H9 (cell line): ENCODE results near the gene ABCA1. TPM values are rescaled to one million over a fixed set of nuclear protein-coding genes. Genes with fewer than 3 reads are reported as not detected.

Source experiments
- DNase-seq: peaks from one replicate; pipeline ENCODE4 v3.0.0-alpha.2; 2017
- H2AFZ ChIP-seq: one replicate; pipeline ENCODE4 v1.6.1; 2013; ENCODE audit warnings: mild to moderate bottlenecking, low read length, control low read depth, moderate library complexity
- H2AK5ac ChIP-seq: 2 replicates; pipeline ENCODE4 v1.6.1; 2013; ENCODE audit warnings: low read length, control low read depth, mixed read lengths; ENCODE audit not compliant: insufficient read length
- H2BK120ac ChIP-seq: one replicate; pipeline ENCODE4 v1.6.1; 2013; ENCODE audit warnings: low read depth, mild to moderate bottlenecking, low read length, control low read depth, inconsistent platforms; ENCODE audit not compliant: poor library complexity, severe bottlenecking
- H2BK12ac ChIP-seq: 2 replicates; pipeline ENCODE4 v1.6.1; 2013; ENCODE audit warnings: low read length, control low read depth, mixed read lengths, low read depth; ENCODE audit not compliant: insufficient read length
- H2BK15ac ChIP-seq: 2 replicates; pipeline ENCODE4 v1.6.1; 2013; ENCODE audit warnings: low read depth, low read length, control low read depth
- H2BK20ac ChIP-seq: one replicate; pipeline ENCODE4 v1.6.1; 2013; ENCODE audit warnings: low read depth, mild to moderate bottlenecking, low read length, control low read depth, inconsistent platforms; ENCODE audit not compliant: poor library complexity, severe bottlenecking
- H2BK5ac ChIP-seq: 2 replicates; pipeline ENCODE4 v1.6.1; 2013; ENCODE audit warnings: low read length, control low read depth, mixed read lengths; ENCODE audit not compliant: insufficient read length
- H3K14ac ChIP-seq: 2 replicates; pipeline ENCODE4 v1.6.1; 2013; ENCODE audit warnings: low read length, control low read depth; ENCODE audit not compliant: insufficient read depth
- H3K18ac ChIP-seq: 2 replicates; pipeline ENCODE4 v1.6.1; 2013; ENCODE audit warnings: low read depth, mild to moderate bottlenecking, mixed read lengths, low read length, control low read depth; ENCODE audit not compliant: insufficient read length
- H3K23ac ChIP-seq: 2 replicates; pipeline ENCODE4 v1.6.1; 2013; ENCODE audit warnings: low read length, control low read depth, mixed read lengths, low read depth; ENCODE audit not compliant: insufficient read length
- H3K23me2 ChIP-seq: 2 replicates; pipeline ENCODE4 v1.6.1; 2013; ENCODE audit warnings: low read depth, mild to moderate bottlenecking, mixed read lengths, low read length, control low read depth; ENCODE audit not compliant: insufficient read length, poor library complexity, severe bottlenecking
- H3K27ac ChIP-seq: 2 replicates; pipeline ENCODE4 v1.5.1; 2013; ENCODE audit warnings: low read length, control low read depth, mixed read lengths, low read depth; ENCODE audit not compliant: insufficient read length
- H3K27me3 ChIP-seq: 2 replicates; pipeline ENCODE4 v1.6.1; 2013; ENCODE audit warnings: low read length, control low read depth, inconsistent platforms; ENCODE audit not compliant: insufficient read depth
- H3K4ac ChIP-seq: 2 replicates; pipeline ENCODE4 v1.6.1; 2013; ENCODE audit warnings: low read depth, mild to moderate bottlenecking, control low read depth, inconsistent platforms, low read length, moderate library complexity
- H3K4me1 ChIP-seq: 2 replicates; pipeline ENCODE4 v1.6.1; 2013; ENCODE audit warnings: low read length, control low read depth, inconsistent platforms; ENCODE audit not compliant: insufficient read depth
- H3K4me2 ChIP-seq: 2 replicates; pipeline ENCODE4 v1.6.1; 2013; ENCODE audit warnings: low read length, control low read depth, mixed read lengths; ENCODE audit not compliant: insufficient read length, insufficient read depth
- H3K56ac ChIP-seq: 2 replicates; pipeline ENCODE4 v1.6.1; 2013; ENCODE audit warnings: low read depth, mild to moderate bottlenecking, mixed read lengths, low read length, control low read depth; ENCODE audit not compliant: insufficient read length
- H3K79me1 ChIP-seq: 2 replicates; pipeline ENCODE4 v1.6.1; 2013; ENCODE audit warnings: low read depth, mild to moderate bottlenecking, moderate library complexity, low read length, control low read depth, inconsistent platforms; ENCODE audit not compliant: insufficient read depth, poor library complexity, severe bottlenecking
- H3K79me2 ChIP-seq: 2 replicates; pipeline ENCODE4 v1.6.1; 2013; ENCODE audit warnings: low read length, control low read depth, inconsistent platforms; ENCODE audit not compliant: insufficient read depth
- H3K9ac ChIP-seq: 2 replicates; pipeline ENCODE4 v1.6.1; 2013; ENCODE audit warnings: low read length, control low read depth, mixed read lengths; ENCODE audit not compliant: insufficient read length; ENCODE audit errors: extremely low read depth
- H3K9me3 ChIP-seq: one replicate; pipeline ENCODE4 v1.6.1; 2013; ENCODE audit warnings: low read depth, low read length, inconsistent platforms; ENCODE audit not compliant: control insufficient read depth
- H3T11ph ChIP-seq: one replicate; pipeline ENCODE4 v1.6.1; 2013; ENCODE audit warnings: mild to moderate bottlenecking, low read length, control low read depth, inconsistent platforms
- H4K20me1 ChIP-seq: one replicate; pipeline ENCODE4 v1.6.1; 2013; ENCODE audit not compliant: control insufficient read depth, insufficient read length, insufficient read depth
- H4K5ac ChIP-seq: 2 replicates; pipeline ENCODE4 v1.6.1; 2013; ENCODE audit warnings: low read depth, mild to moderate bottlenecking, mixed read lengths, low read length, control low read depth; ENCODE audit not compliant: insufficient read length
- H4K8ac ChIP-seq: replicated peaks from 2 replicates; pipeline ENCODE4 v1.6.1; 2013; ENCODE audit warnings: low read length, control low read depth, mixed read lengths, low read depth; ENCODE audit not compliant: insufficient read length
- H4K91ac ChIP-seq: 2 replicates; pipeline ENCODE4 v1.6.1; 2013; ENCODE audit warnings: low read depth, mild to moderate bottlenecking, moderate library complexity, mixed read lengths, low read length, control low read depth; ENCODE audit not compliant: insufficient read length
- H3K27ac Mint-ChIP-seq, 3 experiments: 2 replicates in 2 of 3; 3 replicates in 1 of 3; pipeline ENCODE4 v1.8.0; 2020 to 2021; ENCODE audit warnings: mixed read lengths in 3 of 3, mild to moderate bottlenecking in 1 of 3, moderate library complexity in 1 of 3
- H3K27me3 Mint-ChIP-seq: 2 replicates; pipeline ENCODE4 v1.8.0; 2021; ENCODE audit warnings: low read depth, mild to moderate bottlenecking, moderate library complexity, mixed read lengths
- H3K36me3 Mint-ChIP-seq, 3 experiments: 2 replicates in 2 of 3; 3 replicates in 1 of 3; pipeline ENCODE4 v1.8.0; 2020 to 2021; ENCODE audit warnings: low read depth in 3 of 3, mixed read lengths in 3 of 3; ENCODE audit not compliant: insufficient read depth in 1 of 3
- H3K4me1 Mint-ChIP-seq, 2 experiments: 2 replicates each; pipeline ENCODE4 v1.8.0; 2020; ENCODE audit warnings: mixed read lengths in 2 of 2
- H3K4me3 Mint-ChIP-seq, 2 experiments: 2 replicates in 1 of 2; 3 replicates in 1 of 2; pipeline ENCODE4 v1.8.0; 2020 to 2021; ENCODE audit warnings: mild to moderate bottlenecking in 2 of 2, mixed read lengths in 2 of 2, moderate library complexity in 1 of 2
- H3K9me3 Mint-ChIP-seq, 2 experiments: 2 replicates in 1 of 2; 3 replicates in 1 of 2; pipeline ENCODE4 v1.8.0; 2020; ENCODE audit warnings: mild to moderate bottlenecking in 2 of 2, mixed read lengths in 2 of 2, moderate library complexity in 1 of 2
- CTCF ChIP-seq: fragments of 200-600 bp; sonication (generic); conservative IDR thresholded peaks from 3 replicates; pipeline ENCODE4 v1.8.0; 2021; ENCODE audit warnings: antibody characterized with exemption, mild to moderate bottlenecking
- WGBS: extraction: QIAGEN DNeasy Blood & Tissue Kit; methylation state at CpG from one replicate; pipeline ENCODE4 v1.1.7; 2013; ENCODE audit warnings: missing lambda C conversion rate, low lambda C conversion rate, mixed read lengths; ENCODE audit not compliant: insufficient read length; ENCODE audit errors: extremely low coverage; 5-methylcytosine and 5-hydroxymethylcytosine counted together
- total RNA-seq: library from RNA; stranded (reverse); gene quantifications from 2 replicates; pipeline ENCODE4 v1.2.1, GENCODE V29; 2021

Gene ABCA1
- total RNA-seq, 1 experiment from 2014 or later = 16.6 TPM

- H3K27ac ChIP-seq = no peak overlapping the region
- no peak overlapping the region for H4K91ac ChIP-seq
- Mint-ChIP-seq H3K9me3 (no peaks in the 10 kb centered on the region), H3K27me3 (no peaks in the 10 kb centered on the region; the same call in 1 of the 2 replicates), H3K27ac (no peak overlapping the region), H3K4me3 (no peak overlapping the region), H3K4me1 (no peaks in the 10 kb centered on the region), H3K36me3 (peaks cover 7 to 73% (median 67%) of the 10 kb centered on the region in 3 experiments; a peak in 6 of 7 replicates)
- no peaks in the 10 kb centered on the region for H4K20me1 ChIP-seq
- H3K23me2 ChIP-seq = no peaks in the 10 kb centered on the region
- H2BK12ac ChIP-seq = no peak overlapping the region
- no peak overlapping the region for H3K56ac ChIP-seq
- no peak overlapping the region for H2BK120ac ChIP-seq
- no peak overlapping the region for H4K8ac ChIP-seq
- no CpG with 5 or more reads among the region's 3 CpGs for WGBS
- H2BK15ac ChIP-seq = no peak overlapping the region
- no peak for DNase-seq
- H3K18ac ChIP-seq = no peak overlapping the region
- no peak overlapping the region for H3K23ac ChIP-seq
- no peaks in the 10 kb centered on the region for H3K4me1 ChIP-seq
- TF ChIP-seq CTCF = no peak
- no peaks in the 10 kb centered on the region for H3K79me1 ChIP-seq
- no peak overlapping the region for H2AK5ac ChIP-seq
- no peak overlapping the region for H4K5ac ChIP-seq
- no peaks in the 10 kb centered on the region for H3K27me3 ChIP-seq
- H2BK20ac ChIP-seq = no peak overlapping the region
- H3K4me2 ChIP-seq = no peak overlapping the region
- no peak overlapping the region for H3K4ac ChIP-seq
- no peak overlapping the region for H2AFZ ChIP-seq
- H3K14ac ChIP-seq = no peak overlapping the region
- H3T11ph ChIP-seq = no peak overlapping the region
- H2BK5ac ChIP-seq = no peak overlapping the region
- no peaks in the 10 kb centered on the region for H3K9me3 ChIP-seq
- H3K9ac ChIP-seq = no peak overlapping the region
- H3K79me2 ChIP-seq = no peaks in the 10 kb centered on the region
These were observed 101.7 kb downstream of the ABCA1 start for GRCh38 chr9:104826079-104826775.
